Breast epithelium (tissue), 3 donors: ENCODE results near the gene CPHXL2.

ENCODE experiments used
- POLR2A ChIP-seq: fragments of 450-650 bp; IDR thresholded peaks from one replicate; pipeline ENCODE4 v1.6.1; 2016; ENCODE audit warnings: antibody characterized with exemption, mild to moderate bottlenecking, moderate library complexity
- TF ChIP-seq, protein P1 (sequence below), 3 donors: fragments of 450-650 bp; IDR thresholded peaks; one replicate each; pipeline ENCODE4 v1.5.1; 2016 to 2017; ENCODE audit warnings: antibody characterized with exemption in 3 of 3, mild to moderate bottlenecking in 3 of 3, moderate library complexity in 3 of 3

DNA sequence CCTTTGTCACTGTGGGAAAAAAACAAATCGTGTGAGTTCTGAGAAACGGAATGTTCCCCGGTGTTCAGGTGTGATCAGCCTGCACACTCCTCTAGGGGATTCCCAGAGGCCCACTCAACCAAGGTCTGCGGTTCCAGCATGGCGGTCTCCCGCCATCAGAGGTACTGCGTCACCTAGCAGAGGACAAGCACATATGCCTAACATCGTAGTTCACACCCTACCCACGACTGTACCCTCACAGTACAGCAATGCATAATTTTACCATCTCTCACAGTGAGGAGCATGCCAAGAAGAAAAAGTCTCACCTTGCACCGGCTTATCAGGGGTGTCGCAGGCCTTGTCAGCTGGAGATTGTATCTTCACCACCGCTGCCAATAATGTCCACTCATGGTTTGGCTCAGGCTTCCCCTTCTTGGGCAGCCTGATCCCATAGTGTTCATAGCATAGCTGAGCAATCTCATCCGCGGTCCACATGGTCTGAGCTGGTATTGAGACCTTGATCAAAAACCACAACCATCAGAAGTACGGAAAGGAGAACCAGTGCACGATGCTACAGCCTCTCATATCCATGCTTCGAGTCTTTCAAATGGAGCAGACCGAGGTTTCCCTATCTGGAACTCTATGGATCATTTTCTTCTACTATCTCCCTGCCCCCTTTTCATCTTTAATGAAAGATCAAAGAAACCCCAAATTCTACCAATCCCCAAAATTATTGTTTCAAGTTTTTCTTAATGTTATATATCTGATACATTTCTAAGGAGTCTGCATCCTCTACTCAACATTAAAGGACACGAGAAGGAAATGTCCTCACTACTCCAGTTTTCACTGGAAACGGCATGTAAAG lies 56.3 kb downstream of the CPHXL2 start:
- TF ChIP-seq, protein P1, sequence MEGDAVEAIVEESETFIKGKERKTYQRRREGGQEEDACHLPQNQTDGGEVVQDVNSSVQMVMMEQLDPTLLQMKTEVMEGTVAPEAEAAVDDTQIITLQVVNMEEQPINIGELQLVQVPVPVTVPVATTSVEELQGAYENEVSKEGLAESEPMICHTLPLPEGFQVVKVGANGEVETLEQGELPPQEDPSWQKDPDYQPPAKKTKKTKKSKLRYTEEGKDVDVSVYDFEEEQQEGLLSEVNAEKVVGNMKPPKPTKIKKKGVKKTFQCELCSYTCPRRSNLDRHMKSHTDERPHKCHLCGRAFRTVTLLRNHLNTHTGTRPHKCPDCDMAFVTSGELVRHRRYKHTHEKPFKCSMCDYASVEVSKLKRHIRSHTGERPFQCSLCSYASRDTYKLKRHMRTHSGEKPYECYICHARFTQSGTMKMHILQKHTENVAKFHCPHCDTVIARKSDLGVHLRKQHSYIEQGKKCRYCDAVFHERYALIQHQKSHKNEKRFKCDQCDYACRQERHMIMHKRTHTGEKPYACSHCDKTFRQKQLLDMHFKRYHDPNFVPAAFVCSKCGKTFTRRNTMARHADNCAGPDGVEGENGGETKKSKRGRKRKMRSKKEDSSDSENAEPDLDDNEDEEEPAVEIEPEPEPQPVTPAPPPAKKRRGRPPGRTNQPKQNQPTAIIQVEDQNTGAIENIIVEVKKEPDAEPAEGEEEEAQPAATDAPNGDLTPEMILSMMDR (IDR thresholded peaks at IDR 0.05): no peak
- no peak for TF ChIP-seq POLR2A
